CD4-positive, alpha-beta T cell treated with Interleukin-10 for 1 hour (primary cell): ENCODE measurements around the gene SPEN.
"Not testable (repeated sequence)": the region's sequence is repeated elsewhere in the genome, so short reads cannot be mapped to it uniquely, and the experiment has no call there.

Experiments used
- DNase-seq: peaks from one replicate; pipeline ENCODE4 v3.0.0-alpha.2; 2020

Gene SPEN, protein sequence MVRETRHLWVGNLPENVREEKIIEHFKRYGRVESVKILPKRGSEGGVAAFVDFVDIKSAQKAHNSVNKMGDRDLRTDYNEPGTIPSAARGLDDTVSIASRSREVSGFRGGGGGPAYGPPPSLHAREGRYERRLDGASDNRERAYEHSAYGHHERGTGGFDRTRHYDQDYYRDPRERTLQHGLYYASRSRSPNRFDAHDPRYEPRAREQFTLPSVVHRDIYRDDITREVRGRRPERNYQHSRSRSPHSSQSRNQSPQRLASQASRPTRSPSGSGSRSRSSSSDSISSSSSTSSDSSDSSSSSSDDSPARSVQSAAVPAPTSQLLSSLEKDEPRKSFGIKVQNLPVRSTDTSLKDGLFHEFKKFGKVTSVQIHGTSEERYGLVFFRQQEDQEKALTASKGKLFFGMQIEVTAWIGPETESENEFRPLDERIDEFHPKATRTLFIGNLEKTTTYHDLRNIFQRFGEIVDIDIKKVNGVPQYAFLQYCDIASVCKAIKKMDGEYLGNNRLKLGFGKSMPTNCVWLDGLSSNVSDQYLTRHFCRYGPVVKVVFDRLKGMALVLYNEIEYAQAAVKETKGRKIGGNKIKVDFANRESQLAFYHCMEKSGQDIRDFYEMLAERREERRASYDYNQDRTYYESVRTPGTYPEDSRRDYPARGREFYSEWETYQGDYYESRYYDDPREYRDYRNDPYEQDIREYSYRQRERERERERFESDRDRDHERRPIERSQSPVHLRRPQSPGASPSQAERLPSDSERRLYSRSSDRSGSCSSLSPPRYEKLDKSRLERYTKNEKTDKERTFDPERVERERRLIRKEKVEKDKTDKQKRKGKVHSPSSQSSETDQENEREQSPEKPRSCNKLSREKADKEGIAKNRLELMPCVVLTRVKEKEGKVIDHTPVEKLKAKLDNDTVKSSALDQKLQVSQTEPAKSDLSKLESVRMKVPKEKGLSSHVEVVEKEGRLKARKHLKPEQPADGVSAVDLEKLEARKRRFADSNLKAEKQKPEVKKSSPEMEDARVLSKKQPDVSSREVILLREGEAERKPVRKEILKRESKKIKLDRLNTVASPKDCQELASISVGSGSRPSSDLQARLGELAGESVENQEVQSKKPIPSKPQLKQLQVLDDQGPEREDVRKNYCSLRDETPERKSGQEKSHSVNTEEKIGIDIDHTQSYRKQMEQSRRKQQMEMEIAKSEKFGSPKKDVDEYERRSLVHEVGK (N-terminal part only)

DNA sequence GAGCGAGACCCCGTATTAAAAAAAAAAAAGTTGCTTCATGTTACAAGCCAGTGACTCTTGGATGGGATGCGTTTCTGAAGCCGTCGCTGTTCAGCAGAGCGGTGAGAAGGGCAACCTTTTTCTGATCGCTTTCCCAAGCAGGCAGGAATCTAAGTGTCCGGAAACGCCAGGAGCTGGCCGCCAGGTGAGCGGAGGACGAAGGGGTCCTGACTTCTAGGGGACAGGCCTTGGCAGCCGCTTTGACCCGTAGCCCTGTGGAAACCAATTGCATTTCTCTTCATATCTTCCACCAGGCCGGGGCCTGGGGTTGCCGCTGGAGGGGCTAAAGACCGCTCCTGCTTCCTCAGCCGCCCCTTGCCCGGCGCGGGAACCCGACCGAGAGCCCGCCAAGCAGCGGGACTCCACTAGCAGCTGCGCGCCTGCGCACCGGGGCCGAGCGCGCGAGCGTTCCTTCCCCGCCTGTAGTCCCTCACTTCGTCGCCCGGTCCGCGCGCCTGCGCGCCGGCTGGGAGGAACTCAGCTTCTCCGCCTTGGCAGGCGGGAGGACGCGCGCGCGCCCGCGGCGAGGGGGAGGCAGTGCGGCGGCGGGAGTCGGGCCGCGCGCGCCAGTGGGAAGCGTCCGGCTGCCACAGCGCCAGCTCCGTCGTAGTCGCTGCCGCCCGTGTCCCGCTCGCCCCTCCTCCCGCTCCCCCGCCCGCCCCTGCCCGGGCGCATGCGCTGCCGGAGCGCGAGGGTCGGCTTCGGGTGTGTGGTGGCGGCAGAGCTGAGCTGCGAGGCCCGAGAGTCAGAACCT is at the start of gene SPEN:
Gene SPEN, plus strand, starts transcription at position 608 of the 793 bp plus-strand sequence. CDS start 361 bp downstream, outside the sequence.
- peak; percentile 99 for DNase-seq

DNA sequence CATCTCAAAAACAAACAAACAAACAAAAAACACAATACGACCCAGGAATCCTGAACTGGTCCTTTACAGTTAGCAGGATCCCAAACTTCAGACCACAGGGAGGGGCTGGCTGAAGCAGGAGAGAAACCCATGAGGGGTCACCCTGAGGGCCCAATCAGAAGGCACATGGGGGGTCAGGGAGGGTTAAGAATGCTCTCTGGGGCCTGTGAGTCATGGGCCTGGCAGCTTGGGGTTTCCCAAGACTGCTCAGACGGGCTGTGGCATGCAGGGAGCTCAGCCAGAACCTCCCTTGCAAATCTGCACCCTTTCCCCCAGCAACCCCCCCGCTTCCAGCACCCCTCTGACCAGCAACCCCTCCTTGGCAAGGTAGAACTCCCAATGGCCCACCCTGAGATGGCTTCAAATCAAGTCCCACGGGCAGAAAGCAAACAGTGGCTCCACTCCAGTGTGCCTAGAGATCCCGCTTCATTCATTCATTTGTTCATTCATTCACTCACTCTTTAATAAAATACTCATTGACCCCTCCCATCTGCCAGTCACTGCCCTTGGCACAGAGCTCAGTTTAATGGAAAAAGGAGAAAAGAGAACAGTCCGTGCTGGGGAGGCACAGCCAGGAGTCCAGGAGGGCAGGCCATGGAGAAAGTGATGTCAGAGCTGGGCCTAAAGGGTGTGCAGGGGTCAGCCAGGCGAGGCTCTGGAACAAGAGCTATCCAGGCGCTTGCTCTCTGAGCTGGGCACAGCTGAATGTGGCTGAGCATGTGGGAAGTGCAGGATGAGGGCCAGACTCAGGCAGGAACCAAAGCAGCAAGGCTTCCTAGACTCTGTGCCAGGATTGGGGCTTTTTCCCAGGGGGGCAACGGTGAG is 48.3 kb upstream of the SPEN start:
- DNase-seq = no peak

DNA sequence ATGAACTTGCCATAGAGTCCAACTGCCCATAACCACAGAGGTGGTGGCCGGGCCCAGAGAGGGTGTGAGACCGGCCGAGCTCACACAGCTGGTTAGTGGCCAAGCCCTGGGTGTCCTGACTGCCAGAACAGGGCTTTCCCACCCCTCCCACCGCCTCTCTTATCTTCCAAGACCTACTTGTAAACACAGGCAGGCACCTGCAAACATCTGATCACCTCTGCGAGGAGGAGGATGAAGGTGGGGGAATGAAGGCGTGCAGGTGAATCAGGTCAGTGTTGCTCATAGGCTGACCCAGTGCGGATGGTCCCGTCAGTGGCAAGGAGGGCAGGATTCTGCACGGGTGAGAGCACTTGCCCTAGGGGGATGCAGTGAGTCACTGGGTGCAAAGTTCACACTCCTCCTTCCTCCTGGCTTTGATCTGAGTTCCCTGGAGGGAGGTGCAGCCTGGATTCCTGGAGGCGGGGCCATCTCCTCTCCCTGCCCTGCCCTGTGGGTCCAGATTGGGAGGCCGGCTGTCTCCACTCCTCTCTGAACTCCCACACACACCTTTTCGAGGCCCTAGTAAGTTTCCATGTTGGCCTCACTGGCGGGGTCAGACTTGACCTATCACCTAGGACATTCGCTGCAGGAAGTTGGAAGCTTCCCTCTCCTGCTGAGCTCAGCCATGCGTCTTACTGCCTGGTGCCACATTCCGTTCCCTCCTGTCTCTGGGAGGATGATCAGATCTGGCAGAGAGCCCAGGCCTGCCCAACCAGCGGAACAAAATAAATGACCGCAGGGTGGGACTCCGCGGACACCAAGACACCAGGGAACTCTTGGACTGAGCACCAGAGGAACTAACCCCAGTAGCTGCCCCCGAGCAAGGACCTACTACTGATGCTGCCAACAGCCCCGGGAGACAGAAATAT is 47.3 kb upstream of the SPEN start:
- no peak for DNase-seq

DNA sequence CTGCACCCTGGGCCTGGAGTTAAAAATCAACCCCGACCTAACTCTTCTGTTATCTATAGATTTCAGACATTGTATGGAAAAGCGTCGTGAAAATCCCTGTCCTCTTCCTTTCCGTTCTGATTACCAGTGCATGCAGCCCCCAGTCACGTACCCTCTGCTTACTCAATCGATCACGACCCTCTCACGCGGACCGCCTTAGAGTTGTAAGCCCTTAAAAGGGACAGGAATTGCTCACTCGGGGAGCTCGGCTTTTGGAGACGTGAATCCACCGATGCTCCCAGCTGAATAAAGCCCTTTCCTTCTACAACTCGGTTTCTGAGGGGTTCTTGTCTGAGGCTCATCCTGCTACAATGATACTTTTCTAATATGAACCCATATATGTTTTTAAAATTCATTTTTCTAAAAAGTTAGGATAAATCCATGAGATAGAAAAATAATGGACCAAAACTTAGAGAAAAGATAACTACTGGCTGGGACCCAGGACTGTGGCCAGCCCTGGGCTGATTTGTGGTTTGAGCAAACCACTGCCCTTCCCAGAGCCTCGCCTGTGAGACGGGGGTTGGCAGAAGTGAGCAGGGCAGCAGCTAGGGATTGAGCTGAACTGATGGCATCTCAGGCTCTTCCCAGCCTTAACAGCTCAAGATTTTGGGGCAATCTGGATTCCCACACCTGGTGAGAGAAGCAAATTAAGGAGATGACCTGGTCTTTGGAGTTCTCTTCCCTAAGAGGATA is 45.1 kb upstream of the SPEN start:
- DNase-seq = no peak

DNA sequence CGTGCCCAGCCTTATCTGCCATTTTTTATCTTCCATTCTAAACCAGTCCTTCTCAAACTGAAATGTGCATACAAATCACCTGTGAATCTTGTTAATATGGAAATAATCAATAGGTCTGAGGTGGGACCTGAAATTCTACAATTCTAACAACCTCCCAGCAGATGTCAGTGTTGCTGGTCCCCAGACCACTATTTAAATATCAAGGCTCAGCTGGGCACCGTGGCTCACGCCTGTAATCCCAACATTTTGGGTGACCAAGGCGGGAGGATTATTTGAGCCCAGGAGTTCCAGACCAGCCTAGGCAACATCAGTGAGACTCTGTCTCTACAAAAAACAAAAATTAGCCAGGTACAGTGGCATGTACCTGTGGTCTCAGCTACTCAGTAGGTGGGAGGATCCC is 44.1 kb upstream of the SPEN start:
- peak; percentile 36 for DNase-seq

DNA sequence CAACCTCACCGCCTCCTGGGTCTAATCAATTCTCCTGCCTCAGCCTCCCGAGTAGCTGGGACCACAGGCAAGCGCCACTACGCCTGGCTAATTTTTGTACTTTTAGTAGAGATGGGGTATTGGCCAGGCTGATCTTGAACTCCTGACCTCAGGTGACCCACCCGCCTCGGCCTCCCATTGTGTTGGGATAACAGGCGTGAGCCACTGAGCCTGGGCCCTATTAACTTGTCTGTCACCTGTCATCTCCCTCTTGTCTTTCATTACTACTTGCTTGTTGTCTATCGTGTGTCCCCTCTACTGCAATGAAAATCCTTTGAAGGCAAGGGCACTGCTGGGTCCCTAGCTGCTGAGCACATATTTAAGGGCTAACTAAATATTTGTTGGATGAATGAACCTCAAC is 43.4 kb upstream of the SPEN start:
- no peak for DNase-seq

DNA sequence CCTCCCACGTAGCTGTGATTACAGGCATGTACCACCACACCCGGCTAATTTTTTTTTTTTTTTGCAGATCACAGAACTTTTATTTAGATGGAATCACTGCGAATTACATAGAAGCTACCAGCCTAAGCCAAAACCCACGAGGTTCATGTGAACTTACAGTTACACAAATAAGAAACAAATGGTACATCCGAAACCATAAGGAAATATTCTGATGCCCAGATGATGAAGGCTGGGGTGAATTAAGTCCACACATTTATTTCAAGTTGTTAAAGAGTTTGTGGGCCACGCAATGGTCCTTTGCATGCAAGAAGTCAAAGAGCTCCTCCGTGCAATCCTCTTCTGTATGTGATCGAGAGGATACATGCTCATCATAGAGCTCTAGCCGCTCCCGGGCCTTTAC is 40.4 kb upstream of the SPEN start:
- no peak for DNase-seq

DNA sequence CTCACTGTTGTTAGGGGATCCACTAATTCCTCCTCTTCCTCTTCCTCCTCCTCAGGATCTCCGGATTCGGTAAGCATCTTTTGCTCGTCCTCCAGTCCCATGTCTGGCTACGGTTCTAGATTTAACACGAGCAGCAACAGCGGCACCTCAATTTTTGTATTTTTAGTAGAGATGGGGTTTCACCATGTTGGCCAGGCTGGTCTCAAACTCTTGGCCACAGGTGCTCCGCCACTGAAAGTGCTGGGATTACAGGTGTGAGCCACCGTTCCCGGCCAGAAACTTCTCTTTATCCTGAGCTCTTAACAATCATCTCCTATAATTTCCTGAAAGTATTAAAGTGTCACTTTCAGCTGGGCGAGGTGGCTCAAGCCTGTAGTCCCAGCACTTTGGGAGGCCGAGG is 40.0 kb upstream of the SPEN start, which contains the start of gene UQCRHL:
Gene UQCRHL, minus strand, starts transcription at position 101 of the 400 bp plus-strand sequence. Its CDS starts 0 bp downstream, at position 101.
- DNase-seq = not testable (repeated sequence)

DNA sequence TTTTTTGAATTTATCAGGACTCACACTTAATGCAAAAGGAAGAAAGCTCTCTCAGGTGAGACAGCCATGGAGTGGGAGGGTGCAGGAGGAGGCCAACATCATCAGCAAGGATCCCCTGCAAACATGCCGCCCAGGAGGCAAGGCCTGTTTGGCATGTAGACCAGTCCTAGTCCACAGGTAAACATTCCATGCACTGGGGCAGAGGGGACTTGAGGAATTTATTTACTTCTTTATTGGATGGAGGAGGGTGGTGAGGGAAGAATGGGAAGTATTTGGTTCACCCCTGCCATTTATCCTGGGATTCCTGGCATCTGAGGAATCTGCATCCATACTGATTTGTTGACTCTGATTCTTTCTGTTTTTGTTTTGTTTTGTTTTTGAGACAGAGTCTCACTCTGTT is 38.6 kb upstream of the SPEN start:
- no peak for DNase-seq

DNA sequence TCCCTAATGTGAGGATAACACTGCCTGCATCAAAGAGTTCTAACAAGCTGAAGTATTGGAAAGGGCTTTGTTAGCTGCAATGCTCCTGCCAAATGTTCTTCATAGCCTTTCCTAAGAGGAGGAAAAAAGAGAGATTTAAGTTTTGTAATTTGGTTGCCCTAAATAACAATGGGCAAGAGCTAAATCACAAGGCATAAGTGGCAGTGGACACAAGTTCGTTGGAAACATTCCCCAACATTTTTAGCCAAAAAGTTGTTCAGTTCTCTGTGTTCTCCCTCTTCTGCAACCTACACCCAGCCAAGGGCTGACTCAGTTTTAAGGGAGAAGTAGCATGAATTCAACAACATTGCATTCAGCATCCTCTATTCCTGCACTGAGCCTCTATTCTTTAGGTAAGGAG is 37.4 kb upstream of the SPEN start:
- no peak for DNase-seq

DNA sequence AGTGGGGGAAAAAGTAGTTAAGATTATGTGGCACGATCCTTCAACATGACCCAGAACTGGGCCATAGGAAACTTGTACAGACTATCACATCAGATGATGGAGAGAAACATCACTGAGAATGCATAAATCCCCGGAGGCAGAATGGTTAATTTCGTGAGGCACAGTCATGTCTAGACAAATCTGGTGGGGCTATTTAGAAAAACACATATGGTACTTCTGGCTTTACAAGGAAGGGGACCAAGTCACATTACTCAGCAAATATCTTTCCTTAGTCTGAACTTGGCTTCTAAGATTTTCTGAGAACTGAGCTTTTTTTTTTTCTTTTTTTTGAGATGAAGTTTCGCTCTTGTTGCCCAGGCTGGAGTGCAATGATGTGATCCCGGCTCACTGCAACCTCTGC is 30.8 kb upstream of the SPEN start:
- DNase-seq = no peak

DNA sequence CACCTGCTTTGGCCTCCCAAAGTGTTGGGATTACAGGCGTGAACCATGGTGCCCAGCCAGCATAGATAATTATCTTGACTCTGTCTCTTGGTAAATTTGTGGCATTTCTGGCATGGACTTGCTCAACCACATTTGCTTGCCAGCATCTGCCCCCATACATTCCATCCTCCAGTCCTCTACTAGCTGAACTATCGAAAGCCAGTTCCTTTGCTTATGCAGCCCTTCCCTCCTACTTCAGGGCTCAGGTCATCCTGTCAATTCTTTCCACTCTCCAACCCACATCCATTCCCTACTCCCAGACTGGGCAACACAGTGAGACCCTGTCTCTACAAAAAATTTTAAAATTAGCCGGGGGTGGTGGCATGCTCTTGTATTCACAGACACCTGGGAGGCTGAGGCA is 27.0 kb upstream of the SPEN start:
- no peak for DNase-seq

DNA sequence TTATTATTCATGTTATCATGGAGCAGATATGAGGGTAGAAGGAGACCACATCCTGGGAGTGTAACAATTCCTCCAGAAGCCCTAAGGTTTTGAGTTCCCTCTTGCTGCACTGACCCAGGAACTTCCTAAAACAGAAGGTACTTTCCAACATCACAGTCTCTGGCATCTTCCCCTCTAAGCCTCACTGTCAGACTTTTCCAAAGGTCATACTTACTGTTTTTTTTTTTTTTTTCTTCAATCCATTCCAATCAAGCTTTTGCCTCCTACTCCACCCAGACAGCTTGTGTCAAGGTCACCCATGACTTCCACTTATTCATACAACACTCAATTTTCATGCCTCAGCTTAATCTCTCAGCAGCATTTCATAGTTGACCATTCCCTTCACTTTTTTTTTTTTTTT is 21.7 kb upstream of the SPEN start:
- no peak for DNase-seq

DNA sequence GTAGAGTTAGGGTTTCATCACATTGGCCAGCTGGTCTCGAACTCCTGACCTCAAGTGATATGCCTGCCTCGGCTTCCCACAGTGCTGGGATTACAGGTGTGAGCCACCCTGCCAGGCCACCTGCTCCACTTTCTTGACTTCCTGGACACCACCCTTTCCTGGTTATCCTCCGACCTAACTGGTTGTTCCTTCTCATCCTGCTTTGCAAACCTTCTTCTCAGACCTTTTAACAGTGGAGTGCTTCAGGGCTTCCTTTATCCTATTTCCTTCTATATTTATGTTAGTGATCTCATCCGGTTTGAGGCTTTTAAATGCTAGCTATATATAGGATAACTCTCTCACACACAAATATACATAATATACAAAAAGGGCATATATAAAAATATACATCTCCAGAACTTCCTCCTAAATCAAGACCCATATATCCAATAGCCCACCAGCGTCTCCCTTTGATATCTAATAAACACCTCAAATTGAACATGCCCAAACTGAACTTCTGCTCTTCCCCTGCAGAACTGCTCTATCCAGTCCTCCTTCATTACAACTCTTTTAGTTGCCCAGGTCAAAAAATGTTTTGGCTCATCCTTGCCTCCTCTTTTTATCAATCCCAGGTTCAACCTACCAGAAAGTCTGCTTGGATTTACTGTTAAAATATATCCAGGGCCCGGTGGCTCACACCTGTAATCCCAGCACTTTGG is 20.5 kb upstream of the SPEN start:
- DNase-seq = no peak

DNA sequence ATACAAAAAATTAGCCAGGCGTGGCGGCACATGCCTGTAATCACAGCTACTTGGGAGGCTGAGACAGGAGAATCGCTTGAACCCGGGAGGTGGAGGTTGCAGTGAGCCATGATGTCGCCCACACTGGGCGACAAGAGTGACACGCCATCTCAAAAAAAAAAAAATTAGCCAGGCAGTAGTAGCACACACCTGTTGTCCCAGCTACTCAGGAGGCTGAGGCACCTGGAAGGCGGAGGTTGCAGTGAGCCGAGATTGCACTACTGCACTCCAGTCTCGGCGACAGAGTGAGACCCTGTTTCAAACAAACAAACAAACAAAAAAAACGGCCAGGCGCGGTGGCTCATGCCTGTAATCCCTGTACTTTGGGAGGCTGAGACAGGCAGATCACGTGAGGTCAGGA is 19.9 kb upstream of the SPEN start:
- not testable (repeated sequence) for DNase-seq

DNA sequence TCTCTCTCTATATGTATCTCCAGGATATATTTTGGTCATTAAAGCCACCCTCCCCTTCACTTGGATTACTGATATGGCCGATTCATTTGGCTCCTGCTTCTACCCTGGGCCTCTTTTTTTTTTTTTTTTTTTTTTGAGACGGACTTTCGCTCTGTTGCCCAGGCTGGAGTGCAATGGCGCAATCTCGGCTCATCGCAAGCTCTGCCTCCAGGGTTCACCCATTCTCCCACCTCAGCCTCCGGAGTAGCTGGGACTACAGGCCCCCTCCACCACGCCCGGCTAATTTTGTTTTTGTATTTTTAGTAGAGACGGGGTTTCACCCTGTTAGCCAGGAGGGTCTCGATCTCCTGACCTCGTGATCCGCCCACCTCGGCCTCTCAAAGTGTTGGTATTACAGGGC is 18.6 kb upstream of the SPEN start:
- not testable (repeated sequence) for DNase-seq

DNA sequence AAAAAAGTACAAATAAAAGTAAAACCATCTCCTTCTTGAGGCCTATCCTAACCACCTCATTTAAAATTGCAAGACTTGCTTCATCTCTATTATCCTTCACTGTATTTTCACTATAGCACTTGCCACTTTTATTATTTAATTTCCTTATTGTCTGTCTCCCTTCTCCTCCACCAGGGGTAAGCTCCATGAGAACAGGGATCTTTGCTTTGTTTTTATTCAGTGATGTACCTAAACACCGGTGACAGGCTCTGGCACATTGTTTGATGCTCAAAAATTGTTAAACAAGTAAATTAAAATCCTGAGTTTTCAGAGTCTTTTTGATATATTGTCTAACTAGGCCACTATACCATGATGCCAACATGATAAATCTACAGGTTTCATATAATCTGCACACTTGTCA is 17.2 kb upstream of the SPEN start:
- DNase-seq = no peak

DNA sequence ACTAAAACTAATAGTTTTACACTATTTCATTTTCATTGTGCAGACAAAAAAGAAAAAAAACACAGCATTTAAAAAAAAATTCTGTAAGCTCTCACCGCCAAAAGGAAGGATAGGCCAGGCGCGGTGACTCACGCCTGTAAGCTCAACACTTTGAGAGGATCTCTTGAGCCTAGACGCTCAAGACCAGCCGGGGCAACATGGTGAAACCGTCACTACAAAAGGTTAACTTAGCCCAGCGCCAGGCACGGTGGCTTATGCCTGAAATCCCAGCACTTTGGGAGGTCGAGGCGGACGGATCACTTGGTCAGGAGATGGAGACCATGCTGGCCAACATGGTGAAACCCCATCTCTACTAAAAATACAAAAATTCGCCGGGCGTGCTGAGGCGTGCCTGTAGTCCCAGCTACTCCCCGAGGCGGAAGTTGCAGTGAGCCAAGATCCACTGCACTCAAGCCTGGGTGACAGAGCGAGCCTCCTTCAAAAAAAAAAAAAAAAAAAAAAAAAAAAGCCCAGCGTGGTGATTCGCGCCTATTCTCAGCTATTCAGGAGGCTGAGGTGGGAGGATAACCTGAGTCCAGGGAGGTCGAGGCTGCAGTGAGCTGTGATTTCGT is 14.3 kb upstream of the SPEN start:
- DNase-seq = peak; percentile 69
